ENCODE measurements around the gene IKZF1.
A peak's percentile ranks its signal among the peaks of the same experiment; 100 is the strongest.

- TF ChIP-seq CTCF (IDR thresholded peaks at IDR 0.05; ENCODE audit: low read depth, low read length) (peak; percentile 41), POLR2A (IDR thresholded peaks at IDR 0.05; ENCODE audit: extremely low read depth, insufficient read length) (no peak), MAX (IDR thresholded peaks at IDR 0.05; ENCODE audit: low read depth, low read length) (peak; percentile 78), MYC (IDR thresholded peaks at IDR 0.05; ENCODE audit: low read depth, low read length) (peak; percentile 28; the same call in 1 of the 2 replicates)
Measured at GRCh38 chr7:50315739-50316671, 11.5 kb downstream of the IKZF1 start.
